Measurements from ENCODE around the gene SLIT1. TPM values are rescaled to one million over a fixed set of nuclear protein-coding genes. Genes with fewer than 3 reads are reported as not detected.

SLIT1 gene
- total and polyA plus RNA-seq, 2 experiments from 2014 or later = not detected

DNA sequence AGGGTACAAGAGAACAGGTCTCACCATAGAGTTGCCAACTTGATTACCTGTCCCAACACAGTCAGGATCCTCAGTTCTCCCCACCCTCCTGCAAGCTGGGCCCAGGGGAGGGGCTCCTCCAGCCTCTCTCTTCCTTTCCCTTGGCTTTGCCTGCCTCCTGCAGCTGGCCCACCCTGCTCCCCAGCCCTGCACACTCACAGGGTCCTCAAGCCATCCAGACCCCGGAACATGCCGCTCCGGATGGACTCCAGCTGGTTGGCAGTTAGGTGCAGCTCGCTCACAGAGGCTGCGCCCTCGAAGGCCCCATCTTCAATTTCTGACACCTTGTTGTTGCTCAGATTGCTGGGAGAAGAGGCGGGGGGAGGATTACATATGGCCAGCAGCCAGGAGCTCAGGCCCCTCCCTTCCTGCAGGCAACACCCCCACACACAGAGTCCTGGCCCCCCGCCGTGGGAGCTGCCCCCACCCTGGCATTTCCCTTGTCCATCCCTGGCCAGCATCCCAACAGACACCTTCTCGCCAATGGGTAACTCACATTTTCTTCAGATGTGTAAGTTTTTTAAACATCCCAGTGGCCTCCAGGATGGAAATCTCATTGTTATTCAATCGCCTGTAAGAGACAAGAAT is 139.2 kb downstream of the SLIT1 start:
- Histone ChIP-seq H3K9ac (no peak overlapping the region), H3K4me3 (no peak overlapping the region), H3K79me2 (ENCODE audit: insufficient read depth) (no peaks in the 10 kb centered on the region), H3K9me3 (ENCODE audit: low read depth) (no peaks in the 10 kb centered on the region), H3K27me3 (replicated peaks; ENCODE audit: insufficient read depth) (peaks cover 9% of the 10 kb centered on the region), H3F3A (ENCODE audit: insufficient read depth) (no peaks in the 10 kb centered on the region), H3K4me1 (ENCODE audit: insufficient read depth) (no peaks in the 10 kb centered on the region), H4K20me1 (ENCODE audit: insufficient read depth) (no peaks in the 10 kb centered on the region), H2AFZ (no peak overlapping the region), H3K27ac (no peak overlapping the region), H3K36me3 (ENCODE audit: low read depth) (no peaks in the 10 kb centered on the region), H3K9me2 (ENCODE audit: insufficient read depth) (no peaks in the 10 kb centered on the region), H3K4me2 (ENCODE audit: unreplicated experiment) (no peak overlapping the region)
- no peak for DNase-seq
- TF ChIP-seq EZH2phosphoT487 (IDR thresholded peaks at IDR 0.05; ENCODE audit: insufficient read depth, low read depth) (no peak), EZH2 (IDR thresholded peaks at IDR 0.05; ENCODE audit: insufficient read depth, poor library complexity, severe bottlenecking) (no peak)
- in situ Hi-C loops (cut with MboI) = loop anchor here (25.0 kb wide), 1 partner anchor 659 kb away; no protein-coding TSS in a partner anchor
- 58 to 65% methylated on average over 9 to 11 of the region's 11 CpGs for WGBS, 2 experiments (ENCODE audit: low coverage in 1 of 2, low lambda C conversion rate in 2 of 2, missing lambda C conversion rate in 2 of 2)

DNA sequence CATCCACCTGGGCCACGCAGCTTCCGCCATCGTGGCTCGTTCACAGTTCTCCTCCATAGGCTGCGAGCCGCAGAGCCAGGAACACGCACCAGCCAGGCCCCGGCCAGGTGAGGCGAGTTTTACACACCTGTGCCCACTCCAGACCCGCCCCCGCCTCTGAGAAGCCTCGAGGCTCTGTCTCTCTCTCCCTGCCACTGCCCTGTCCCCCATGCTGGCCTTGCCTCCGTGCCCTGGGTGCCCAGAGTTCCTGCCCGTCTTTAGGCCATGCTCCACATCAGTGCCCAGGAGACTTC is 142.2 kb downstream of the SLIT1 start:
- Histone ChIP-seq H2AFZ (no peak overlapping the region), H3K9ac (no peak overlapping the region), H3K27ac (no peak overlapping the region), H4K20me1 (ENCODE audit: insufficient read depth) (no peaks in the 10 kb centered on the region), H3K4me1 (ENCODE audit: insufficient read depth) (no peaks in the 10 kb centered on the region), H3K79me2 (ENCODE audit: insufficient read depth) (no peaks in the 10 kb centered on the region), H3K4me3 (no peak overlapping the region), H3K9me3 (ENCODE audit: low read depth) (no peaks in the 10 kb centered on the region), H3F3A (ENCODE audit: insufficient read depth) (no peaks in the 10 kb centered on the region), H3K36me3 (ENCODE audit: low read depth) (no peaks in the 10 kb centered on the region), H3K4me2 (ENCODE audit: unreplicated experiment) (no peak overlapping the region), H3K27me3 (replicated peaks; ENCODE audit: insufficient read depth) (no peaks in the 10 kb centered on the region), H3K9me2 (ENCODE audit: insufficient read depth) (no peaks in the 10 kb centered on the region)
- DNase-seq = no peak
- WGBS, 2 experiments (ENCODE audit: low coverage in 1 of 2, low lambda C conversion rate in 2 of 2, missing lambda C conversion rate in 2 of 2) = 51 to 64% methylated on average over 8 to 14 of the region's 14 CpGs
- TF ChIP-seq EZH2phosphoT487 (IDR thresholded peaks at IDR 0.05; ENCODE audit: insufficient read depth, low read depth) = no peak
- TF ChIP-seq EZH2 (IDR thresholded peaks at IDR 0.05; ENCODE audit: insufficient read depth, poor library complexity, severe bottlenecking) = no peak
- in situ Hi-C loops (cut with MboI) = loop anchor here (25.0 kb wide), 1 partner anchor 656 kb away; no protein-coding TSS in a partner anchor

DNA sequence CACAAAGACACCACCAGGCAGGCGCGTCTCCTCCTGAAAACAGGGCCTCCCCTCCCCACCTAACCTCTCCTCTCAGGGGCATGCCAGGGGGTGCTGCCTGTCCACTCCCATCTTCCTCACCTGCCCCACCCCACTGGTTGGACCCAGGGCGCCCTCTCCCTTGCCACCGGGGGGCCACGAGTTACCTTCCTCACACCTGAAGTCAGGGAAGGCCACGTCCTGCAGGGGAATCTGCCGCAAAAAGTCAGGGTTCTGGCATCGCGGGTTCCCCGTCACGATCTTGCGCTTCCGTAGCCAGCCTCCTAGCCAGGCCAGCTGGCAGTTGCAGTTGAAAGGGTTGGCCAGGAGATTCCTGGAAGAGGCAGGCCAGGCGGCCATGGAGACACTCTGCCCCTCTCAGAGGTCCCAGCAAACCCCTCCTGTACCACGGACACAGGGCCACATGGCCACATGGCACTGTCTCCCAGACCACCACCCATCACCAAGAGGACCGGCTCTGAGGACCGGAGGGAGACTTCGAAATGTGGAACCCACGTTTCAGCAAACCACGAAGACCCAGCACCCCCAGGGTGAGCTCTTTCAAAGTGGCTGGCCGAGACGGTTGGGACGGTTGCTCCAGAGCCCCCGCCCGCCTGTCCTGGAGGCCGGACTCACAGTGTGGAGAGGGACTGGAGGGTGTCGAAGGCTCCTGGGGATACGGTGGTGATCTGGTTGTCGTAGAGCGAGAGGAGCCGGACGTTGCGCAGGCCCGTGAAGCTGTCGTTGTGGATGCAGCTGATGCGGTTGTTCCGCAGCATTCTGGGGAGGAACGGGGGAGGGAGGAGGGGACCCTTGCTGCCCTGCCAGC is 142.8 kb downstream of the SLIT1 start:
- Histone ChIP-seq H3K36me3 (ENCODE audit: low read depth) (no peaks in the 10 kb centered on the region), H3K9me3 (ENCODE audit: low read depth) (no peaks in the 10 kb centered on the region), H3K27ac (no peak overlapping the region), H3F3A (ENCODE audit: insufficient read depth) (no peaks in the 10 kb centered on the region), H3K9ac (no peak overlapping the region), H2AFZ (no peak overlapping the region), H3K27me3 (replicated peaks; ENCODE audit: insufficient read depth) (no peaks in the 10 kb centered on the region), H3K79me2 (ENCODE audit: insufficient read depth) (no peaks in the 10 kb centered on the region), H3K9me2 (ENCODE audit: insufficient read depth) (no peaks in the 10 kb centered on the region), H3K4me1 (ENCODE audit: insufficient read depth) (no peaks in the 10 kb centered on the region), H3K4me3 (no peak overlapping the region), H3K4me2 (ENCODE audit: unreplicated experiment) (no peak overlapping the region), H4K20me1 (ENCODE audit: insufficient read depth) (no peaks in the 10 kb centered on the region)
- no peak for DNase-seq
- WGBS, 2 experiments (ENCODE audit: low coverage in 1 of 2, low lambda C conversion rate in 2 of 2, missing lambda C conversion rate in 2 of 2) = 76 to 79% methylated on average over 36 to 38 of the region's 38 CpGs
- TF ChIP-seq EZH2phosphoT487 (IDR thresholded peaks at IDR 0.05; ENCODE audit: insufficient read depth, low read depth) (no peak), EZH2 (IDR thresholded peaks at IDR 0.05; ENCODE audit: insufficient read depth, poor library complexity, severe bottlenecking) (no peak)
- in situ Hi-C loops (cut with MboI) = loop anchor here (25.0 kb wide), 1 partner anchor 656 kb away; no protein-coding TSS in a partner anchor

DNA sequence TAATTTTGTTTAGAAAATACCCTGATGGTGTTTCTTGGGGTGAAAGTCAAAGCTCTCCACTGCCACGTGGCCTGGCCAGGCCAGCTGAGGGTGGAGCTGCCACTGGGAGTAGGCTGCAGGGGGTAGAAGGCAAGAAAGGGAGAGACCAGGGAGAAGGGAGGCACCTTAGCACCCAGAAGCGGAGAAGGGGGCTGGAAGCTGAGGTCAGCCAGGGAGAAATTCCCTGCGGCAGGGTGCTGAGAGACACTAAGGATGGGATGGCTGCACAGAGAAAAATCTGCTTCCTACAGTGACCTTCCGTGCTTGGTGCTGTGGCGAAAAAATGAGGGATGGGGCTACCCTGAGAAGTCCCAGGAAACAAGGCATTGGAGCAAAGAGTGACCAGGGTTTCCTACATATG is 143.7 kb downstream of the SLIT1 start:
- no peak overlapping the region for H3K27ac ChIP-seq
- H3K79me2 ChIP-seq (ENCODE audit: insufficient read depth) = no peaks in the 10 kb centered on the region
- no peaks in the 10 kb centered on the region for H3F3A ChIP-seq (ENCODE audit: insufficient read depth)
- no peak for DNase-seq
- H3K9ac ChIP-seq = no peak overlapping the region
- TF ChIP-seq EZH2 (IDR thresholded peaks at IDR 0.05; ENCODE audit: insufficient read depth, poor library complexity, severe bottlenecking) (no peak), EZH2phosphoT487 (IDR thresholded peaks at IDR 0.05; ENCODE audit: insufficient read depth, low read depth) (no peak)
- no peaks in the 10 kb centered on the region for H4K20me1 ChIP-seq (ENCODE audit: insufficient read depth)
- no peaks in the 10 kb centered on the region for H3K36me3 ChIP-seq (ENCODE audit: low read depth)
- in situ Hi-C loops (cut with MboI) = loop anchor here (25.0 kb wide), 1 partner anchor 655 kb away; no protein-coding TSS in a partner anchor
- no peak overlapping the region for H3K4me2 ChIP-seq (ENCODE audit: unreplicated experiment)
- no peak overlapping the region for H2AFZ ChIP-seq
- H3K4me1 ChIP-seq (ENCODE audit: insufficient read depth) = no peaks in the 10 kb centered on the region
- H3K27me3 ChIP-seq (replicated peaks; ENCODE audit: insufficient read depth) = no peaks in the 10 kb centered on the region
- no peaks in the 10 kb centered on the region for H3K9me3 ChIP-seq (ENCODE audit: low read depth)
- no peaks in the 10 kb centered on the region for H3K9me2 ChIP-seq (ENCODE audit: insufficient read depth)
- H3K4me3 ChIP-seq = no peak overlapping the region
- 70 to 73% methylated on average over 5 of the region's 5 CpGs for WGBS, 2 experiments (ENCODE audit: low coverage in 1 of 2, low lambda C conversion rate in 2 of 2, missing lambda C conversion rate in 2 of 2)

All from GM23248 (cell line).